Measurements from ENCODE around the gene TMEM117. TPM values are rescaled to one million over a fixed set of nuclear protein-coding genes. Genes with fewer than 3 reads are reported as not detected.

Gene TMEM117
- total RNA-seq, 1 experiment from 2014 or later = 1.1 TPM

DNA sequence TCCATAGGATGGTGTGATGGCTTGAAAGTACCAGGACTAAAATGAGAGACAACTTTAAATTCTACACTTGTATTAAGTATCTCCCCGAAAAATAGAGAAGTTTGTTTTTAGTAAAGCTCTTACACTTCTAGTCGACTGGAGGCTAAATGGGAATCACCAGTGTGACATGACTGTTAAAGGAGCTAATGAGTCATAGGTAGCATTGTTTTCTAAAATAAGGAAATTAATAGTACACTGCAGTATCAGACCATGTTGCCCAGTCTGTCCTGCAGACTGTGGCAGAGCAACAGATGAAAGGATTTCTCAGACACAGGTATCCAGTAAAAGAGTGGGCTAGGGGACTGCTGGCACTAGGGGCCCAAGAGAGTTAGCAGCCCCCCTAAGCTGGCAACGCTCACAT is 140.1 kb downstream of the TMEM117 start:
- Mint-ChIP-seq H3K27me3 (ENCODE audit: unreplicated experiment) (no peaks in the 10 kb centered on the region), H3K9me3 (ENCODE audit: low read depth, unreplicated experiment) (no peaks in the 10 kb centered on the region), H3K4me3 (ENCODE audit: low read depth, unreplicated experiment) (no peak overlapping the region), H3K36me3 (ENCODE audit: insufficient read depth, unreplicated experiment) (no peaks in the 10 kb centered on the region), H3K27ac (ENCODE audit: unreplicated experiment) (no peak overlapping the region), H3K4me1 (ENCODE audit: low read depth, unreplicated experiment) (no peaks in the 10 kb centered on the region)
- CTCF ChIA-PET = no interaction called here
- TF ChIP-seq, protein P1, sequence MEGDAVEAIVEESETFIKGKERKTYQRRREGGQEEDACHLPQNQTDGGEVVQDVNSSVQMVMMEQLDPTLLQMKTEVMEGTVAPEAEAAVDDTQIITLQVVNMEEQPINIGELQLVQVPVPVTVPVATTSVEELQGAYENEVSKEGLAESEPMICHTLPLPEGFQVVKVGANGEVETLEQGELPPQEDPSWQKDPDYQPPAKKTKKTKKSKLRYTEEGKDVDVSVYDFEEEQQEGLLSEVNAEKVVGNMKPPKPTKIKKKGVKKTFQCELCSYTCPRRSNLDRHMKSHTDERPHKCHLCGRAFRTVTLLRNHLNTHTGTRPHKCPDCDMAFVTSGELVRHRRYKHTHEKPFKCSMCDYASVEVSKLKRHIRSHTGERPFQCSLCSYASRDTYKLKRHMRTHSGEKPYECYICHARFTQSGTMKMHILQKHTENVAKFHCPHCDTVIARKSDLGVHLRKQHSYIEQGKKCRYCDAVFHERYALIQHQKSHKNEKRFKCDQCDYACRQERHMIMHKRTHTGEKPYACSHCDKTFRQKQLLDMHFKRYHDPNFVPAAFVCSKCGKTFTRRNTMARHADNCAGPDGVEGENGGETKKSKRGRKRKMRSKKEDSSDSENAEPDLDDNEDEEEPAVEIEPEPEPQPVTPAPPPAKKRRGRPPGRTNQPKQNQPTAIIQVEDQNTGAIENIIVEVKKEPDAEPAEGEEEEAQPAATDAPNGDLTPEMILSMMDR (IDR thresholded peaks at IDR 0.05; ENCODE audit: unreplicated experiment) = no peak
- no peak for DNase-seq
- intact Hi-C loops (cut with micrococcal nuclease; ENCODE audit: unreplicated experiment) = no loop called here
- BruUV-seq (replicated peaks) = no TSS peak

- intact Hi-C loops (cut with micrococcal nuclease; ENCODE audit: unreplicated experiment) = no loop called here
- H3K4me3 Mint-ChIP-seq (ENCODE audit: low read depth, unreplicated experiment) = no peak overlapping the region
- TF ChIP-seq, protein P1 (IDR thresholded peaks at IDR 0.05; ENCODE audit: unreplicated experiment) = no peak
- no peaks in the 10 kb centered on the region for H3K4me1 Mint-ChIP-seq (ENCODE audit: low read depth, unreplicated experiment)
- no TSS peak for BruUV-seq (replicated peaks)
- no peak overlapping the region for H3K27ac Mint-ChIP-seq (ENCODE audit: unreplicated experiment)
- no peak for DNase-seq
- H3K27me3 Mint-ChIP-seq (ENCODE audit: unreplicated experiment) = no peaks in the 10 kb centered on the region
- no peaks in the 10 kb centered on the region for H3K9me3 Mint-ChIP-seq (ENCODE audit: low read depth, unreplicated experiment)
- no peaks in the 10 kb centered on the region for H3K36me3 Mint-ChIP-seq (ENCODE audit: insufficient read depth, unreplicated experiment)
- CTCF ChIA-PET = no interaction called here
These were observed 142.7 kb downstream of the TMEM117 start for GRCh38 chr12:43978556-43978955.

DNA sequence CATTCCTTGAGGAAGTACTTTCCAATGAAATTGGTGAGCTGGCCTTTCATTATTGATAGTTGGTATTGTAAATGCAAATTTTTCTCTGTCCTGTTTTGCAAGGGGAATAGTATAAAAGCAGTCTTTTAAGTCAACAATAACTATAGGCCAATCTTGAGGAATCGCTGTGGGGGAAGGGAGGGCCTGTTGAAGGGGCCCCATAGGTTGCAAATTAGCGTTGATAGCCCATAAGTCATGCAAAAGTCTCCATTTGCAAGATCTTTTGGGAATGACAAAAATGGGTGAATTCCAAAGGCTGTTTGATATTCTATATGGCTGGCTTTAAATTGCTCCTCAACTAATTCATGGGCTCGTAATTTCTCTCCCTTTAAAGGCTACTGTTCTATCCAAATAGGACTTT is 143.6 kb downstream of the TMEM117 start:
- no peaks in the 10 kb centered on the region for H3K36me3 Mint-ChIP-seq (ENCODE audit: insufficient read depth, unreplicated experiment)
- H3K27ac Mint-ChIP-seq (ENCODE audit: unreplicated experiment) = no peak overlapping the region
- H3K9me3 Mint-ChIP-seq (ENCODE audit: low read depth, unreplicated experiment) = no peaks in the 10 kb centered on the region
- intact Hi-C loops (cut with micrococcal nuclease; ENCODE audit: unreplicated experiment) = no loop called here
- DNase-seq = no peak
- H3K27me3 Mint-ChIP-seq (ENCODE audit: unreplicated experiment) = no peaks in the 10 kb centered on the region
- TF ChIP-seq, protein P1 (IDR thresholded peaks at IDR 0.05; ENCODE audit: unreplicated experiment) = no peak
- H3K4me3 Mint-ChIP-seq (ENCODE audit: low read depth, unreplicated experiment) = no peak overlapping the region
- H3K4me1 Mint-ChIP-seq (ENCODE audit: low read depth, unreplicated experiment) = no peaks in the 10 kb centered on the region
- CTCF ChIA-PET = no interaction called here
- no TSS peak for BruUV-seq (replicated peaks)

GRCh38 chr12:43980627-43981191 is 144.8 kb downstream of the TMEM117 start:
- H3K36me3 Mint-ChIP-seq (ENCODE audit: insufficient read depth, unreplicated experiment) = no peaks in the 10 kb centered on the region
- intact Hi-C loops (cut with micrococcal nuclease; ENCODE audit: unreplicated experiment) = no loop called here
- CTCF ChIA-PET = no interaction called here
- no peak for DNase-seq
- no peak overlapping the region for H3K27ac Mint-ChIP-seq (ENCODE audit: unreplicated experiment)
- no peaks in the 10 kb centered on the region for H3K9me3 Mint-ChIP-seq (ENCODE audit: low read depth, unreplicated experiment)
- H3K4me3 Mint-ChIP-seq (ENCODE audit: low read depth, unreplicated experiment) = no peak overlapping the region
- BruUV-seq (replicated peaks) = no TSS peak
- TF ChIP-seq, protein P1 (IDR thresholded peaks at IDR 0.05; ENCODE audit: unreplicated experiment) = no peak
- no peaks in the 10 kb centered on the region for H3K27me3 Mint-ChIP-seq (ENCODE audit: unreplicated experiment)
- no peaks in the 10 kb centered on the region for H3K4me1 Mint-ChIP-seq (ENCODE audit: low read depth, unreplicated experiment)
